GM18526 (cell line): Measurements from ENCODE around the gene AK1.

Source experiments
- POLR2A ChIP-seq: IDR thresholded peaks from 3 replicates; pipeline ENCODE4 v1.6.1; 2011; ENCODE audit not compliant: insufficient read length; ENCODE audit errors: extremely low read depth

The AK1 gene, protein sequence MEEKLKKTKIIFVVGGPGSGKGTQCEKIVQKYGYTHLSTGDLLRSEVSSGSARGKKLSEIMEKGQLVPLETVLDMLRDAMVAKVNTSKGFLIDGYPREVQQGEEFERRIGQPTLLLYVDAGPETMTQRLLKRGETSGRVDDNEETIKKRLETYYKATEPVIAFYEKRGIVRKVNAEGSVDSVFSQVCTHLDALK

DNA sequence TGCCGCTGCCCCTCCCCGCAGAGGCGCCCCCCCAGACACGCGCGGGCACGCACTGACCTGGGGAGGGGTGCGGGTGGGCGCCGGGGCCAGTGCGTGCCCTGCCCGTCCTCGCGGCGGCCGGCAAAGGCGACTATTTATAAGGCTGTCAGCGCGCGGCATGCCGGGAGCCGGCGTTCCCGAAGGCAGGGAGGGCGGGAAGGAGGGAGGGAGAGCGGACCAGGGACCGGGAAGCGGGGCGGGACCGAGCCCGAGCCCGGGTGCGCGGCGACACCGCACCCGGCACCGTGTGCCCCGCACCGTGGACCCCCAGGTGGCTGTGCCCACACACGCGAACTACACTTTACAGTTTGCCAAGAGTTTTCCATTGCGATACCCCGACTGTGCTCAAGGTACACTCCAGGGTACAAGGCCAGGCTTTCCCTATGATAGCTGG, at the start of gene AK1:
Gene AK1 (minus strand): TSS at position 110 of the 433 bp plus-strand sequence. CDS start 3,058 bp downstream, outside the sequence.
- no peak for TF ChIP-seq POLR2A

DNA sequence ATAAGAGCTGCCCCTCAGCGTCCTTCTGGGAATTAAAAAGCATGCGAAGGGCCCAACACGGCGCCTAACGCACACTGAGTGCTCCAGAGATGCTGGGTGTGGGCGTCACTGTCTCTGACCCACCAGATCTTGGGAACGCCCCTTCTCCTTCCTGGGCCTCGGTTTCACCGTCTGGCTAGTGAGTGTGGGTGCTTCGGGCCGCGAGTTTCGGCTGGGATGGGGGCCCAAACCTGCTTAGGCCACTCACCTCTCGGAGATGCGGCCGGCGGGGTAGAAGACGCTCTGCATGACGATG, 49.4 kb upstream of the AK1 start:
- no peak for TF ChIP-seq POLR2A

DNA sequence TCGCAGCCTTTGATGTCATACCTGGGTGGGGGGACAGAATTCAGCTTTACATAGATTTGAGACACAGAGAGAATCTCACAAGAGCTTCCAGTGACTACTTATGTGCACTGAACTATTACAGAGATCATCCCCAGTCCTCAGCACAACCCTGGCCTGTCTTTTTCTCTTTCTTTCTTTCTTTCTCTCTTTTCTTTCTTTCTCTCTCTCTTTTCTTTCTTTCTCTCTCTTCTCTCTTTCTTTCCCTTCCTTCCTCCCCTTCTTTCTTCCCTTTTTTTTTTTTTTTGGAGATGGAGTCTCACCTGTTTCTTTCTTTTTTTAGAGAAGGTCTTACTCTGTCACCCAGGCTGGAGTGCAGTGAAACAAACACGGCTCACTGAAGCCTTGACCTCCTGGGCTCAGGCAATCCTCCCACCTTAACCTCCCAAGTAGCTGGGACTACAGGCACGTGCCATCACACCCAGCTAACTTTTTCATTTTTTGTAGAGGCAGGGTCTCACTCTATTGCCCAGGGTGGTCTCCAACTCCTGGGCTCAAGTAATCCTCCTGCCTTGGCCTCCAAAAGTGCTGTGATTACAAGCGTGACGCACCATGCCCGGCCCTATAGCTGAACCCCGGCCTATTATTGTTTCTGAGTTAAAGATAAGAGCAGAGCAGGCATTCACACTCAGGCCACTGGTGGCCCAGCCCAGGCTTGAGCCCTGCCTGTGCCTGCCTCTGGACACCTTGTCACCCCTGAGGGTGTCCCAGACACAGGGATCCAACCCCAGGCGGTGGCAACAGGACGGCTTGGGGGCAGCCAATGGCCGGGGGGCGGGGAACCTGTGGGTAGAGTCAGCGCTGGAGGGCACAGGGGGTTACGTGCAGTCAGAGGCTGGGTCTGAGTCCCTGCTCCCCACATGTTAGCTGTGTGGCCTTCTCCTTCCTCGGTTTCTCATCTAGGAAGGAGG, 48.8 kb upstream of the AK1 start:
- no peak for TF ChIP-seq POLR2A

DNA sequence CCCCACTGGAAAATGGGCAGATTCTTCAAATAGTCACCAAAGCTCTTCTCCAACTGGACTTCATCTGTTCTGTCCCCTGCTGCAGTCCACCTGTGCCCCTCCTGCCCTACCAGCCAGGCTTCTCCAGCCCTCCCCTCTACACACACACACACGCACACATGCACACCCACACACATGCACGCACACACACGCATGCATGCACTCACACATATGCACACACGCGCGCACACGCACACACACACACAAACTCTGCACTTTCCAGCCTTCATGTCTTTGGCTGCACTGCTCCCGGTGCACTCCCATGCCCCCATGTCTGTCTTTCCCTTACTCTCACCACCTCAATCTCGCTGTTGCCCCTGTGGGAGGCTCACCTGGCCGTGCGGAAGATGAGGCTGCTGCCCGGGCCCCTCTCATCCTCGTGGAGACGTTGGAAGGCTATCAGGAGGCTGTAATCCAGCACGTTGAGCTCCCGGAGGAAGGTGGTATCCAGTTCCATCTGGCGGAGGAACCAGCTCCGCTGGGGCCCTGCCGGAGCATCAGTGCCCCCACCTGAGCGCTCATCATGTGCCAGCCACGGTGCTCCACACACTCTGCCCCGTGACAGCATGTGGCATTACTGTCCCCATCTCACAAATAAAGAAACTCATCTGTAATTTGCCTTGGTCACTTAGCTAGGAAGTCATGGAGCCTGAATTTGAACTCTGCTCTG, 47.4 kb upstream of the AK1 start:
- no peak for TF ChIP-seq POLR2A

DNA sequence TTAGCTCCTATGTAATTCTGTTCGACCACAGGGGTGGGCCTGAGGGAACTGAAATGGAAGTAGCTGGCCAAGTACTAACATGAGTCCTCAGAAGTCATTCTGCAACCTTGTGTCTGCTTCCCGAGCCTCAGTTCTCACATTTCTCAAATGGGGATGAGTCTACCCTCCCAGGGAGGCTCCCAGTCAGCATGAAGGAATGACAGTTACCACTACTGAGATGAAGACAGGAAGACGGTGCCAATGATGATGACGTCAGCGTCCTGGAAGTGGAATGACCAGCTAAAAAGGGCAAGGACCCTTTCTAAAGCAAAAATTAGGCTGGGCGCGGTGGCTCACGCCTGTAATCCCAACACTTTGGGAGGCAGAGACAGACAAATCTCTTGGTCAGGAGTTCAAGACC, 46.3 kb upstream of the AK1 start:
- no peak for TF ChIP-seq POLR2A

DNA sequence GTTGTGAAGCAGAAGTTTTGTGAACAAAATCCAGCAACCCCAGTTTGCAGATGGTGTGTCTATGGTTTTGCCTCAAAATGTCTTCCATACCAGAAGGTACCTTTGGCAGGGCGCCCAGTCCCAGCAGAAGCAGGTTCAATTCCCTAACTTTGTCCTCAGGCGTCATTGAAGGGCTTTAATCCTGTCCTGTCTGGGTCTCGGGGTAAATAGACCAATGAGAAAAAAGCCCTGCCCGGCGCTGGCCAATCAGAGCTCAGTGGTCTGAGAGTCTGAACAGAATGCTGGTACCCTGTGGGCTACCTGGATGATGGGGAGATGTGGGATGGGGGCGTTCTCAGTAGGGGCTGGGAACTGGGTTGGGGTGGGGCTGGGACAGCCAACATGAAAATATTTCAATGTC, 45.6 kb upstream of the AK1 start:
- no peak for TF ChIP-seq POLR2A

DNA sequence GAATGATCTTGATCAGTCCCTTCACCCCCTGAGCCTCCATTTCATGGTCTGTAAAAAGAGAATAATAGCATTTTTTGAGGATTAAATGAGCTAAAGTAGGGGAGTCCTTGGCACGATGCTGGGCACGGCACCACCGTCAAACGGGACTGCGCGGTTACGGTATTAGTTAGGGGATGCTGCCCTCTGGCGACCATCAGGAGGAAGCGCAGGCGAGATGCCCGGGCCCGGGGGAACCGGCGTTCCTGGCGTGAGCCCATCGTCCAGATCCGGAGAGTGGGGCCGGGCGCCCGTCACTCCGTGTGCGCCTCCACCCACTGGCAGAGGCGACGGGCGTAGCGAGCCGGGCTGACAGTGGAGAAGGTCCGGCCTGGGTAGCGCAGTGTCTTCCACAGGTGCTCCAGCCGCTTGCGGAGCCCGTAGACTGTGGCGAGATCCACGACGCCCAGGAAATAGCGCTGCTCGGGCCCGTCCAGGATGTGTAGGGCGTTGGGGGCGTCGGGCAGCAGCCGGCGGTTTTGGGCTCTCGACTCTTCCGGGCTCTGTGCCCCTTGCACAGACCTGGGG, 44.2 kb upstream of the AK1 start:
- TF ChIP-seq POLR2A: no peak

DNA sequence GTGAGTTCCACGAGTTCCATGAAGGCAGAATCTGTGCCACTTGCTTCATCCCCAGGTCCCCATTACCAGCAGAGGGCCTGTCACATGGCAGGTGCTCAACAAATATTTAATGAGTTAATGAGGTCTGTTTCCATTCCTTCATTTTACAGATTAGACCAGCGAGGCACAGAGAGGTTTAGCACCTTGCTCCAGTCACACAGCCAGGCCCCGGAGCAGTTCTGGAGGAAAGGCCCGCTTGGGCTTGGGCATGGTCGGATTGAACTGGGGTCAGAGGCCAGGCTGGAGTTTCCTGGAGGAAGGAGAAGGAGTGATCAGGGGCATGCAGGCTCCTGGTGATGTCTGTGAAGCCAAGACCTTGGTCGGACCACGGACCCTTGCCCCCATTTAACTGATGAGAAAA, 43.3 kb upstream of the AK1 start:
- no peak for TF ChIP-seq POLR2A

DNA sequence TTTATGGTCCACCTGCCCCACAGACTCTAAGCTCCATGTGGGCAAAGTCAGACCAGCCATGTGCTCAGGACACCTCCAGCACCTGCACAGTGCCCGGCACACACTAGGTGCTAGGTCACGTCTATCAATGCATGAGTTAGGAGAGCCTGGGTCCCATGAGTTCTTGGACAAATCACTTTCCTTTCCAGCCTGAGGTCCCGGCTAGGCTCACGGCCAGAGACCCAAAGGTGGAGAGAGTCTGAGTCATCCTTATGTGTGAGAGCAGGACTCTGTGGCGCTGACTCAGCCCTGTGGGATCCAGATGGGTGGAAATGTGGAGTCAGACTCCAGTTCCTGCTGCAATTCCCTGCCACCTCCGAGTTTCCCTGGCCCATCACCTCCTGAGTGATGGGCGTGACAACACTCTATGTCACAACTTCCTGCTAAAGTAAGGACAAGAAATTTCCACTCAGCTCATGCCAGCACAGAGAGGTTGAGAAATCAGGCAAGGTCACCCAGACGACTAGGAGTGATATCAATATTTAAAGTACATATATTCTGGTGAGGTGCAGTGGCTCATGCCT, 41.9 kb upstream of the AK1 start:
- TF ChIP-seq POLR2A: no peak

DNA sequence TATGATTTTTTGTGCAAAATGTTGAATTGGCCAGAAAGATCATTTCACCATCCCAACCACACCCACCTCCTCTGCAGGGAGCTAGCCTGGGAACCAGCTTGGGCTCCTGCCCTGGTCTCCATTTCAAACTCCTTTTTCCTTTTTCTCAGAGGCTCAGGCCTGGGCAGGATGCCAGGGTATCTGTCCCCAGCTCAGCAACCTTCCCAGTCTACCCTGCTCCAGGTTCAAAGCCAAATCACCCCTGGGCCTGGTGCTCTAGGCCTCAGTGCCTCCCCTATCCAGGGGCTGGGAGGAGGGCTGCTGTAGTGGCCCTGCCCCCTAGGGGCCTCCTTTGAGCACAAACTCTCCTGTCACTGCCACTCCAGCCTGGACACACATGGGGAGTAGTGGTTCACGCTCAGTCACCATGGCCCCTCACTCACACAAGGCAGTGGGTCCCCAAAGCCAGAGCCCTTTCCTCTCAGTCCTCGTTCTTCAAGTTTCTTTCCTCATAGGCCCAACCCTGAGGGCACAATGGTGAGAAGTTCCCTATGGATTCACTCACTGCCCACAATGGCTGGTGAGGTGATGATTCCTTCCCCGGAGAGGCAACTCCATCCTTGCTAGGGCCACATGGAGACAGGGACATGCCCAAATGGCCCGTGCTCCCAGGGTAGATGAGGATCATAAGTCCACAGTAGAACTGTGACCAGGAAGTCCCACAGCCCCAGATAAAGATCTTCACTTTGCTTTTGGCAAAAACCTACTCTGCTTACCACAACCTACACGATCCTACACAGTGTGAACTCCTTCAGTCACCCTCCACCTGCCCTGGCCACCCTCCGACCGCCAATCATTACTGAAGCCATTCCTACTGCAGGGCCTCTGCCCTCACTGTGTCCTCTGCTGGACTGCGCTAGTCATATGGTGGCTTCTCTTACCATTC, 41.0 kb upstream of the AK1 start:
- no peak for TF ChIP-seq POLR2A

DNA sequence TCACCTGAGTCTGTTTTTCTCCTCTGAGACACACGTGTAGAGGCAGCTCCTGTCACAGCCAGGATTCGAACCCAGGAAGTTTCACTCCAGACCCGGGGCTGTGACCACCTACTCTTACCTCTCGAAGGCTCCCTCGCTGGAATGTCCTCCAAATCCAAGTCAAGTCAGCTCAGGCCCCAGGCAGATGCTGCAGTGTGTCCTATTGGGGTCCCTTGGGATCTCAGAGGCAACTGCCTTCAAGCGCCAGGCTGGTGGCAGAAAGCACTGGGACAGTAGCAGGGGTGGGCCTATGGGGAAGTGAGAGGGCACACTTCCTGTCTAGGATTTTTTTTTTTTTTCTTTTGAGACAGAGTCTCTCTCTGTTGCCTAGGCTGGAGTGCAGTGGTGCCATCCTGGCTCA, 40.1 kb upstream of the AK1 start:
- TF ChIP-seq POLR2A: no peak

DNA sequence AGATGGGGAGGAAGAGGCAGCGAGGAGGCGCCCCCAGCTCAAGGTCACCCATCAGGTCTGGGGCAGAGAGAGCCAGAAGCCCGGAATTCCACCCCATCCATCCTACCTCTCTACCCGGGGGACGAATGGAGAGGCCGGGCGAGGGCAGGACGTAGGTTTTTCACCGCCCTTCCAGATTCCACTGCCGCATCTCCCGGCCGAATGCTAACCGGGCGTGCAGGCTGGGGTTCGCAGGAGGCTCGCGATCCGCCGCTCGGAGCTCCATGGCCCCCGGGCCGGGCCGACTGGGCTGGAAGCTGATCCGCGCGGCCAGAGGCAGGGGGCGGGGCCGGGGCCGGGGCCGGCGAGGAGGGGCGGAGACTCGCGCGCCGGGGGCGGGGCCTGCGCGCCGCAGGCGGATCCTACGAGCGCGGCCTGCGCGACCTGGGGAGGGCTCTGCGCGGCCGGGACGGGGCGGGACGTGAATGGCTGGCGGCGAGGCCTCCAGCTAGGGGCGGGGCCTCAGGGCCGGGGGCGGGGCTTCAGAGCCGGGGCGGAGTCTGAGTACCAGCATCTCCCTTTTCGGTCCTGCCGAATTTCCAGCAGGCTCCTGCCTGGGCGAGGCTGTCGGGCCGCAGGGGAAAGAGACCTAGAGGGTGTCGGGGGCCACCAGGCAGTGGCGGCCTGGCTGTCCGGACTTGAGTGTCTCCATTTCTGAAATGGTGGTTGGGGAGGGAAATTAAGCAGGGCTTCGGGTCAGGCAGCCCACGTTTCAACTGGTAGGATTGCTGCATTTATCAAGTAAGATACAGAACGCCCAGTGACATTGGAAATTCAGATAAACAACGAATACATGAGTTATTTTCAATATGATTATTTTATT, 39.5 kb upstream of the AK1 start, which contains the start of gene ST6GALNAC4:
Gene ST6GALNAC4 (minus strand): TSS at position 322 of the 862 bp plus-strand sequence. CDS start 622 bp downstream, outside the sequence.
- TF ChIP-seq POLR2A: peak; percentile 72
